GM23338 (cell line): Measurements from ENCODE around the gene CCBE1. TPM values are rescaled to one million over a fixed set of nuclear protein-coding genes. Genes with fewer than 3 reads are reported as not detected.

Experiments
- ATAC-seq: fragments of 200-7000 bp; cut with Tn5 transposase; 3 replicates; pipeline ENCODE4 v1.9.1; 2020
- DNase-seq: peaks from one replicate; pipeline ENCODE4 v3.0.0-alpha.2; 2015; ENCODE audit warnings: low spot score
- H2AFZ ChIP-seq: fragments of 200-600 bp; sonication (generic); 2 replicates; pipeline ENCODE4 v1.8.0; 2016; ENCODE audit warnings: antibody characterized with exemption, mild to moderate bottlenecking, moderate library complexity
- H3F3A ChIP-seq: fragments of 200-600 bp; sonication (generic); replicated peaks from 2 replicates; pipeline ENCODE4 v1.8.0; 2017; ENCODE audit warnings: antibody characterized with exemption, mixed run types, low read depth
- H3K27ac ChIP-seq: fragments of 200-600 bp; sonication (generic); 2 replicates; pipeline ENCODE4 v1.6.1; 2016; ENCODE audit warnings: low read depth
- H3K27me3 ChIP-seq: fragments of 200-600 bp; sonication (generic); 2 replicates; pipeline ENCODE4 v1.8.0; 2016; ENCODE audit warnings: mild to moderate bottlenecking, mixed run types, moderate library complexity; ENCODE audit not compliant: insufficient read depth
- H3K36me3 ChIP-seq: fragments of 200-600 bp; sonication (generic); 2 replicates; pipeline ENCODE4 v1.8.0; 2016; ENCODE audit warnings: mild to moderate bottlenecking; ENCODE audit not compliant: insufficient read depth
- H3K4me1 ChIP-seq: fragments of 200-600 bp; sonication (generic); 2 replicates; pipeline ENCODE4 v1.8.0; 2016; ENCODE audit warnings: mild to moderate bottlenecking, moderate library complexity; ENCODE audit not compliant: insufficient read depth
- H3K4me2 ChIP-seq: fragments of 200-600 bp; sonication (generic); 2 replicates; pipeline ENCODE4 v1.7.1; 2017; ENCODE audit warnings: mixed run types
- H3K4me3 ChIP-seq: fragments of 200-600 bp; sonication (generic); 2 replicates; pipeline ENCODE4 v1.6.1; 2016; ENCODE audit warnings: mixed run types
- H3K79me2 ChIP-seq: fragments of 200-600 bp; sonication (generic); replicated peaks from 2 replicates; pipeline ENCODE4 v1.8.0; 2017; ENCODE audit warnings: mild to moderate bottlenecking; ENCODE audit not compliant: insufficient read depth
- H3K9me2 ChIP-seq: fragments of 200-600 bp; sonication (generic); 2 replicates; pipeline ENCODE4 v1.8.0; 2017; ENCODE audit not compliant: insufficient read depth
- H4K20me1 ChIP-seq: fragments of 200-600 bp; sonication (generic); replicated peaks from 2 replicates; pipeline ENCODE4 v1.8.0; 2017; ENCODE audit warnings: mild to moderate bottlenecking; ENCODE audit not compliant: insufficient read depth
- H3K27ac Mint-ChIP-seq: 2 replicates; pipeline ENCODE4 v1.8.0; 2020; ENCODE audit warnings: inconsistent platforms, mild to moderate bottlenecking, moderate library complexity, mixed read lengths
- H3K27me3 Mint-ChIP-seq: 3 replicates; pipeline ENCODE4 v1.8.0; 2022; ENCODE audit warnings: low read depth, mild to moderate bottlenecking, moderate library complexity, mixed read lengths, inconsistent platforms; ENCODE audit not compliant: insufficient read depth, poor library complexity
- H3K36me3 Mint-ChIP-seq: 3 replicates; pipeline ENCODE4 v1.8.0; 2021; ENCODE audit warnings: low read depth, mild to moderate bottlenecking, inconsistent platforms, moderate library complexity, mixed read lengths
- H3K4me1 Mint-ChIP-seq: 3 replicates; pipeline ENCODE4 v1.8.0; 2020; ENCODE audit warnings: mild to moderate bottlenecking, inconsistent platforms, mixed read lengths
- H3K4me3 Mint-ChIP-seq: 3 replicates; pipeline ENCODE4 v1.8.0; 2021; ENCODE audit warnings: moderate library complexity, mild to moderate bottlenecking, inconsistent platforms, mixed read lengths
- H3K9me3 Mint-ChIP-seq: 3 replicates; pipeline ENCODE4 v1.8.0; 2020; ENCODE audit warnings: moderate library complexity, mild to moderate bottlenecking, inconsistent platforms, mixed read lengths
- EZH2phosphoT487 ChIP-seq: fragments of 200-600 bp; sonication (generic); IDR thresholded peaks from one replicate; pipeline ENCODE4 v1.8.1; 2018; ENCODE audit warnings: antibody characterized with exemption; ENCODE audit not compliant: unreplicated experiment
- NANOG ChIP-seq: IDR thresholded peaks from 2 replicates; pipeline ENCODE4 v1.6.1; 2016; ENCODE audit warnings: antibody characterized with exemption, borderline replicate concordance
- STAT1 ChIP-seq: IDR thresholded peaks from one replicate; pipeline ENCODE4 v1.6.1; 2016; ENCODE audit warnings: antibody characterized with exemption; ENCODE audit not compliant: unreplicated experiment
- ZNF114 ChIP-seq: fragments of 250-450 bp; sonication (Bioruptor Pico); IDR thresholded peaks from 2 replicates; pipeline ENCODE4 v1.5.0; 2020; ENCODE audit warnings: mild to moderate bottlenecking, moderate library complexity
- polyA plus RNA-seq: library from polyadenylated mRNA; unstranded; fragments of >200 nt; fragmentation: Nextera tagmentation; extraction: Ambion mirVana; gene quantifications from 2 replicates; pipeline ENCODE4 v1.2.1, GENCODE V29; 2016
- total RNA-seq: library from RNA; depleted of rRNA; stranded (reverse); fragments of >200 nt; shearing (Covaris generic); gene quantifications from 2 replicates; pipeline ENCODE4 v1.2.3, GENCODE V29; 2014
- TF ChIP-seq, protein P1 (sequence below): IDR thresholded peaks from 2 replicates; pipeline ENCODE4 v1.6.1; 2016; ENCODE audit warnings: antibody characterized with exemption
- TF ChIP-seq, protein P2 (sequence below), 2 experiments: fragments of 200-600 bp in 1 of 2; sonication (generic) in 1 of 2; conservative IDR thresholded peaks; 2 replicates each; pipeline versions ENCODE4 v1.5.1 to v1.6.1; 2016 to 2017; ENCODE audit warnings: antibody characterized with exemption in 2 of 2, low read depth in 2 of 2, mild to moderate bottlenecking in 2 of 2, moderate library complexity in 1 of 2
- TF ChIP-seq, protein P3 (sequence below): IDR thresholded peaks from one replicate; pipeline ENCODE4 v1.6.1; 2018; ENCODE audit warnings: antibody characterized with exemption; ENCODE audit not compliant: unreplicated experiment

CCBE1 gene
- total and polyA plus RNA-seq, 2 experiments from 2014 or later: 2.1 to 2.6 TPM

DNA sequence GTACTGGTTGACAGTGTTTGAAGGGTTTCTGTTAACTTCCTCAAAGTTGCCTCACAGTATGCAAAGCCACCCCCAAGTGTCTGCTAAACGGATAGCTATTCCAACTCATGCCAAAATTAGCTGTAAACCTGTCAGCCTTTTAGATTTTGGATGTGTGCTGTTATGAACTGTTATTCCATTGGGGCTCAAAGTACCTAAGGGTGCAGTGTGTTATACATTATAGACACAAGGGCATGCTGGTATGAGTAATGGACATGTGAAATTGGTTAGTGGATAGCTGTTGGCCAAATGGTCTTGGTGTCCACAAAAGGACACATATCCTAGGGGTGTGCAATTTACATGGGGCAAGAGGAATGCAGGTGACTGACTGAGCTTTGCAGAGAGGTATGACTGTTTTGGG, 33.7 kb upstream of the CCBE1 start:
- no peak overlapping the region for H3K27ac ChIP-seq
- no peaks in the 10 kb centered on the region for H4K20me1 ChIP-seq
- H3K79me2 ChIP-seq: no peaks in the 10 kb centered on the region
- Mint-ChIP-seq H3K4me1 (peaks cover 7% of the 10 kb centered on the region; the same call in 2 of the 3 replicates), H3K27ac (no peak overlapping the region), H3K27me3 (peaks cover 4% of the 10 kb centered on the region), H3K9me3 (no peaks in the 10 kb centered on the region), H3K4me3 (no peak overlapping the region), H3K36me3 (no peaks in the 10 kb centered on the region)
- H3K9me2 ChIP-seq: no peaks in the 10 kb centered on the region
- no peaks in the 10 kb centered on the region for H3K4me1 ChIP-seq
- H3K27me3 ChIP-seq: no peaks in the 10 kb centered on the region
- no peak overlapping the region for H3K4me3 ChIP-seq
- H3K4me2 ChIP-seq: no peak overlapping the region
- no peak overlapping the region for H2AFZ ChIP-seq
- H3K36me3 ChIP-seq: no peaks in the 10 kb centered on the region
- H3F3A ChIP-seq: no peaks in the 10 kb centered on the region
- TF ChIP-seq ZNF114 (CRISPR knock-in tag): no peak
- TF ChIP-seq, protein P1, sequence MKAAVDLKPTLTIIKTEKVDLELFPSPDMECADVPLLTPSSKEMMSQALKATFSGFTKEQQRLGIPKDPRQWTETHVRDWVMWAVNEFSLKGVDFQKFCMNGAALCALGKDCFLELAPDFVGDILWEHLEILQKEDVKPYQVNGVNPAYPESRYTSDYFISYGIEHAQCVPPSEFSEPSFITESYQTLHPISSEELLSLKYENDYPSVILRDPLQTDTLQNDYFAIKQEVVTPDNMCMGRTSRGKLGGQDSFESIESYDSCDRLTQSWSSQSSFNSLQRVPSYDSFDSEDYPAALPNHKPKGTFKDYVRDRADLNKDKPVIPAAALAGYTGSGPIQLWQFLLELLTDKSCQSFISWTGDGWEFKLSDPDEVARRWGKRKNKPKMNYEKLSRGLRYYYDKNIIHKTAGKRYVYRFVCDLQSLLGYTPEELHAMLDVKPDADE: no peak
- no peak for TF ChIP-seq STAT1
- no peak for TF ChIP-seq EZH2phosphoT487
- ATAC-seq (no peak), DNase-seq (no peak)

DNA sequence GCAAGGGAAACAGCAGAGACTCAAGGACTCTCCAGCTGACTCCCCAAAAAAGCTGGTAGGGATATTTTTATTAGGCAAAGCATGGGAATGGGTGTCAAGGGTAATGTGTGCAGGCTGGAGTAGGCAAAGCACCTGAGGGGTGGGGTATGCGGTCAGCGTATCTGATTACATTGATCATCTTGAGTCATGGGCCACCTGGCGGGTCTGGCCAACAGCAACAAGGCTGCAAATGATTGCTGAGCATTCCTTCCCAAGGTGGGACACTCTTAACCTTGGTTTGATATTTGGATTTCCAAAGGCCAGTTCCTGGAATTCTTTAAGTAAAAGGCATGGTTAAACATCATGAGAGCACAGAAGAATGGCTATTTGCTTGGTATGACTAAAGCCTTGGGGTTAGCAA, 32.6 kb upstream of the CCBE1 start:
- TF ChIP-seq, protein P2, sequence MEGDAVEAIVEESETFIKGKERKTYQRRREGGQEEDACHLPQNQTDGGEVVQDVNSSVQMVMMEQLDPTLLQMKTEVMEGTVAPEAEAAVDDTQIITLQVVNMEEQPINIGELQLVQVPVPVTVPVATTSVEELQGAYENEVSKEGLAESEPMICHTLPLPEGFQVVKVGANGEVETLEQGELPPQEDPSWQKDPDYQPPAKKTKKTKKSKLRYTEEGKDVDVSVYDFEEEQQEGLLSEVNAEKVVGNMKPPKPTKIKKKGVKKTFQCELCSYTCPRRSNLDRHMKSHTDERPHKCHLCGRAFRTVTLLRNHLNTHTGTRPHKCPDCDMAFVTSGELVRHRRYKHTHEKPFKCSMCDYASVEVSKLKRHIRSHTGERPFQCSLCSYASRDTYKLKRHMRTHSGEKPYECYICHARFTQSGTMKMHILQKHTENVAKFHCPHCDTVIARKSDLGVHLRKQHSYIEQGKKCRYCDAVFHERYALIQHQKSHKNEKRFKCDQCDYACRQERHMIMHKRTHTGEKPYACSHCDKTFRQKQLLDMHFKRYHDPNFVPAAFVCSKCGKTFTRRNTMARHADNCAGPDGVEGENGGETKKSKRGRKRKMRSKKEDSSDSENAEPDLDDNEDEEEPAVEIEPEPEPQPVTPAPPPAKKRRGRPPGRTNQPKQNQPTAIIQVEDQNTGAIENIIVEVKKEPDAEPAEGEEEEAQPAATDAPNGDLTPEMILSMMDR (conservative IDR thresholded peaks at IDR 0.05; ENCODE audit: low read depth in 2 of 2): no peak
- TF ChIP-seq ZNF114 (CRISPR knock-in tag) (no peak), NANOG (no peak)
- TF ChIP-seq, protein P1: no peak
- TF ChIP-seq, protein P3, sequence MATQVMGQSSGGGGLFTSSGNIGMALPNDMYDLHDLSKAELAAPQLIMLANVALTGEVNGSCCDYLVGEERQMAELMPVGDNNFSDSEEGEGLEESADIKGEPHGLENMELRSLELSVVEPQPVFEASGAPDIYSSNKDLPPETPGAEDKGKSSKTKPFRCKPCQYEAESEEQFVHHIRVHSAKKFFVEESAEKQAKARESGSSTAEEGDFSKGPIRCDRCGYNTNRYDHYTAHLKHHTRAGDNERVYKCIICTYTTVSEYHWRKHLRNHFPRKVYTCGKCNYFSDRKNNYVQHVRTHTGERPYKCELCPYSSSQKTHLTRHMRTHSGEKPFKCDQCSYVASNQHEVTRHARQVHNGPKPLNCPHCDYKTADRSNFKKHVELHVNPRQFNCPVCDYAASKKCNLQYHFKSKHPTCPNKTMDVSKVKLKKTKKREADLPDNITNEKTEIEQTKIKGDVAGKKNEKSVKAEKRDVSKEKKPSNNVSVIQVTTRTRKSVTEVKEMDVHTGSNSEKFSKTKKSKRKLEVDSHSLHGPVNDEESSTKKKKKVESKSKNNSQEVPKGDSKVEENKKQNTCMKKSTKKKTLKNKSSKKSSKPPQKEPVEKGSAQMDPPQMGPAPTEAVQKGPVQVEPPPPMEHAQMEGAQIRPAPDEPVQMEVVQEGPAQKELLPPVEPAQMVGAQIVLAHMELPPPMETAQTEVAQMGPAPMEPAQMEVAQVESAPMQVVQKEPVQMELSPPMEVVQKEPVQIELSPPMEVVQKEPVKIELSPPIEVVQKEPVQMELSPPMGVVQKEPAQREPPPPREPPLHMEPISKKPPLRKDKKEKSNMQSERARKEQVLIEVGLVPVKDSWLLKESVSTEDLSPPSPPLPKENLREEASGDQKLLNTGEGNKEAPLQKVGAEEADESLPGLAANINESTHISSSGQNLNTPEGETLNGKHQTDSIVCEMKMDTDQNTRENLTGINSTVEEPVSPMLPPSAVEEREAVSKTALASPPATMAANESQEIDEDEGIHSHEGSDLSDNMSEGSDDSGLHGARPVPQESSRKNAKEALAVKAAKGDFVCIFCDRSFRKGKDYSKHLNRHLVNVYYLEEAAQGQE: no peak
- Histone ChIP-seq H3K27ac (no peak overlapping the region), H3K4me1 (no peaks in the 10 kb centered on the region), H3K79me2 (no peaks in the 10 kb centered on the region), H3F3A (no peaks in the 10 kb centered on the region), H3K9me2 (no peaks in the 10 kb centered on the region), H4K20me1 (no peaks in the 10 kb centered on the region), H3K4me2 (no peak overlapping the region), H2AFZ (peak overlapping the region; percentile 56; the same call in 1 of the 2 replicates), H3K4me3 (no peak overlapping the region), H3K27me3 (no peaks in the 10 kb centered on the region), H3K36me3 (no peaks in the 10 kb centered on the region)
- Mint-ChIP-seq H3K9me3 (no peaks in the 10 kb centered on the region), H3K27me3 (peaks cover 4% of the 10 kb centered on the region), H3K36me3 (no peaks in the 10 kb centered on the region), H3K4me1 (peaks cover 7% of the 10 kb centered on the region; the same call in 2 of the 3 replicates), H3K27ac (no peak overlapping the region), H3K4me3 (no peak overlapping the region)
- DNase-seq (no peak), ATAC-seq (no peak)
